22Rv1 (cell line): ENCODE data around the gene TM4SF5.
"Not testable (repeated sequence)": the region's sequence is repeated elsewhere in the genome, so short reads cannot be mapped to it uniquely, and the experiment has no call there.

Experiments
- ZFX ChIP-seq: fragments of 450-650 bp; IDR thresholded peaks from 2 replicates; pipeline ENCODE4 v1.6.1; 2017; ENCODE audit warnings: antibody characterized with exemption, borderline replicate concordance
- TF ChIP-seq, protein P1 (sequence below): fragments of 450-650 bp; IDR thresholded peaks from 2 replicates; pipeline ENCODE4 v1.5.1; 2017; ENCODE audit warnings: mild to moderate bottlenecking

DNA sequence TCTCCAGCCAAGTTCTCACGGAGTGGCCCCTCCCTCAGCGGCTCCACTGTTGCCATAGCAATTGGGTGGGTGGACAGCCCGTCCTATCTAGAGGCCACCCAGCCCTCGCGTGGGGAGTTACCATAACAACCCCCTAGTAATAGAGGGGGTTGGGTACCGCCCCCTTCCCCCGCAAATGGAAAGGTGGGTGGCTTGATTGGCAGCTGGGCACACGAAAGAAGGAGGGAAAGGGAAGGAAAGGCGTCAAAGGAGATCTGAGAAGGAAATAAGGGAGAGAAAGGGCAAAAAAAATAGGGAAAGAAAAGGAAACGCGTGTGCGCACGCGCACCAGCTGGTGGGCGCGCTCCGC is 61.1 kb downstream of the TM4SF5 start:
- TF ChIP-seq, protein P1, sequence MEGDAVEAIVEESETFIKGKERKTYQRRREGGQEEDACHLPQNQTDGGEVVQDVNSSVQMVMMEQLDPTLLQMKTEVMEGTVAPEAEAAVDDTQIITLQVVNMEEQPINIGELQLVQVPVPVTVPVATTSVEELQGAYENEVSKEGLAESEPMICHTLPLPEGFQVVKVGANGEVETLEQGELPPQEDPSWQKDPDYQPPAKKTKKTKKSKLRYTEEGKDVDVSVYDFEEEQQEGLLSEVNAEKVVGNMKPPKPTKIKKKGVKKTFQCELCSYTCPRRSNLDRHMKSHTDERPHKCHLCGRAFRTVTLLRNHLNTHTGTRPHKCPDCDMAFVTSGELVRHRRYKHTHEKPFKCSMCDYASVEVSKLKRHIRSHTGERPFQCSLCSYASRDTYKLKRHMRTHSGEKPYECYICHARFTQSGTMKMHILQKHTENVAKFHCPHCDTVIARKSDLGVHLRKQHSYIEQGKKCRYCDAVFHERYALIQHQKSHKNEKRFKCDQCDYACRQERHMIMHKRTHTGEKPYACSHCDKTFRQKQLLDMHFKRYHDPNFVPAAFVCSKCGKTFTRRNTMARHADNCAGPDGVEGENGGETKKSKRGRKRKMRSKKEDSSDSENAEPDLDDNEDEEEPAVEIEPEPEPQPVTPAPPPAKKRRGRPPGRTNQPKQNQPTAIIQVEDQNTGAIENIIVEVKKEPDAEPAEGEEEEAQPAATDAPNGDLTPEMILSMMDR: not testable (repeated sequence)
- not testable (repeated sequence) for TF ChIP-seq ZFX
